ENCODE measurements around the gene TCERG1L. TPM values are rescaled to one million over a fixed set of nuclear protein-coding genes. Genes with fewer than 3 reads are reported as not detected.

Gene TCERG1L
- total RNA-seq, 1 donor from 2014 or later = not detected

GRCh38 chr10:131246089-131246488 lies 65.4 kb downstream of the TCERG1L start:
- TF ChIP-seq POLR2AphosphoS5 (IDR thresholded peaks at IDR 0.05; ENCODE audit: insufficient read depth in 1 of 2, low read depth in 1 of 2) (no peak), POLR2A (IDR thresholded peaks at IDR 0.05) (no peak)
- TF ChIP-seq, protein P1, sequence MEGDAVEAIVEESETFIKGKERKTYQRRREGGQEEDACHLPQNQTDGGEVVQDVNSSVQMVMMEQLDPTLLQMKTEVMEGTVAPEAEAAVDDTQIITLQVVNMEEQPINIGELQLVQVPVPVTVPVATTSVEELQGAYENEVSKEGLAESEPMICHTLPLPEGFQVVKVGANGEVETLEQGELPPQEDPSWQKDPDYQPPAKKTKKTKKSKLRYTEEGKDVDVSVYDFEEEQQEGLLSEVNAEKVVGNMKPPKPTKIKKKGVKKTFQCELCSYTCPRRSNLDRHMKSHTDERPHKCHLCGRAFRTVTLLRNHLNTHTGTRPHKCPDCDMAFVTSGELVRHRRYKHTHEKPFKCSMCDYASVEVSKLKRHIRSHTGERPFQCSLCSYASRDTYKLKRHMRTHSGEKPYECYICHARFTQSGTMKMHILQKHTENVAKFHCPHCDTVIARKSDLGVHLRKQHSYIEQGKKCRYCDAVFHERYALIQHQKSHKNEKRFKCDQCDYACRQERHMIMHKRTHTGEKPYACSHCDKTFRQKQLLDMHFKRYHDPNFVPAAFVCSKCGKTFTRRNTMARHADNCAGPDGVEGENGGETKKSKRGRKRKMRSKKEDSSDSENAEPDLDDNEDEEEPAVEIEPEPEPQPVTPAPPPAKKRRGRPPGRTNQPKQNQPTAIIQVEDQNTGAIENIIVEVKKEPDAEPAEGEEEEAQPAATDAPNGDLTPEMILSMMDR (IDR thresholded peaks at IDR 0.05) = no peak
- no peaks in the 10 kb centered on the region for H3K27me3 ChIP-seq
- intact Hi-C loops (cut with DNase I) = no loop called here

DNA sequence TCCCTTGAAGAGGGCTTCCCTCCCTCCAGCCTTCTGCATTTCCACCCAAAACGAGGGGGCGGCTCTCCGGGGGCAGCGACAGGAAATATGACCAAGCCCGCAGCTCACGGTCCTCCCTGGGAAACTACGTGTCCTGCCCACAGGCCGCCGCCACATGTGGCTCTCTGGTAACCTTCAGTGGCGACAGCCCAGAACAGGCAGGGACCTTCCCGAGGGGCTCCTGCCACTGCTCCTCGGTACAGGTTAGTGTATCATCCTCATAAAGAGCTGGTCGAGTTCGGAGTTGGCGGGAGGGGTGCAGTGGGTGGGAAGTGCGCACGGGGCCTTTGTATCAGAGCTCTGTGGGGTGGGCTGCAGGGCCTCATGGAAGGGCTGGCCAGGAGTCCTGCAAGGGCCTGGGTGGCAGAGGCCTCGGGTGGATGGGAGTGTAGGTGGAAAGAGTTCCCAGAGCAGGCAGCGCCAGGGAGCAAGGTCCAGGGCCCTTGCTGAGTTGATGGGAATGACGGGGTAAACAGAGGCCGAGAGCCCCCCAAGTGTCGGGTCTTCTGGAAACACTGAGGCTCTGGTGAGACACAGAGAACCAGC lies 66.0 kb downstream of the TCERG1L start:
- H3K27me3 ChIP-seq = no peaks in the 10 kb centered on the region
- TF ChIP-seq POLR2A (IDR thresholded peaks at IDR 0.05) (no peak), POLR2AphosphoS5 (IDR thresholded peaks at IDR 0.05; ENCODE audit: insufficient read depth in 1 of 2, low read depth in 1 of 2) (no peak)
- TF ChIP-seq, protein P1 (IDR thresholded peaks at IDR 0.05) = no peak
- intact Hi-C loops (cut with DNase I) = no loop called here
- DNase-seq (ENCODE audit: extremely low spot score in 2 of 2) = no peak
- H3K4me3 ChIP-seq = no peak overlapping the region
- H3K27ac ChIP-seq = no peak overlapping the region
- H3K4me1 ChIP-seq = no peaks in the 10 kb centered on the region
- no peaks in the 10 kb centered on the region for H3K36me3 ChIP-seq
- H3K9me3 ChIP-seq = no peaks in the 10 kb centered on the region

More at GRCh38 chr10:131246089-131246488, 65.4 kb downstream of the TCERG1L start:
- DNase-seq (ENCODE audit: extremely low spot score in 2 of 2) = no peak
- Histone ChIP-seq H3K4me1 (no peaks in the 10 kb centered on the region), H3K4me3 (no peak overlapping the region), H3K9me3 (no peaks in the 10 kb centered on the region), H3K36me3 (no peaks in the 10 kb centered on the region), H3K27ac (no peak overlapping the region)

DNA sequence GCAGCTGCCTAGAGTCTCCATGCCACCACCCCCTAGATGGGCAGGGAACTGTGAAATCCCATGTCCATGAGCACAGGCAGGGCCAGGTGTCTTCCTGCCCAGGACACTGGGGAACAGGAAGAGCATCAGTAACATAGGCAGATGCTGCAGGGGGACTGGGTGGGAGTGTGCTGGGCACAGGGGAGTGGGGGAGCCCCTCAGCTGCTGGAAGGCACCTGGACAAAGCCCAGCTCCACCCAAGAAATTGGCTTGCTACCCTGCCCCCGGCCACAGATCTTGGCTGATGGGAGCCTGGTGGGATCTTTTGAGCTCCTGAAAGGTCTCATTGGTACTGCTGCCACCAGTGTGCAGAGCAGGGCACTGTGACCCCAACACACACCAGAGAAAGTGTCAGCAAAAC lies 66.7 kb downstream of the TCERG1L start:
- Histone ChIP-seq H3K27ac (no peak overlapping the region), H3K9me3 (no peaks in the 10 kb centered on the region), H3K4me3 (no peak overlapping the region), H3K27me3 (no peaks in the 10 kb centered on the region), H3K4me1 (no peaks in the 10 kb centered on the region), H3K36me3 (no peaks in the 10 kb centered on the region)
- intact Hi-C loops (cut with DNase I) = no loop called here
- TF ChIP-seq, protein P1 (IDR thresholded peaks at IDR 0.05) = no peak
- TF ChIP-seq POLR2AphosphoS5 (IDR thresholded peaks at IDR 0.05; ENCODE audit: insufficient read depth in 1 of 2, low read depth in 1 of 2) (no peak), POLR2A (IDR thresholded peaks at IDR 0.05) (no peak)
- DNase-seq (ENCODE audit: extremely low spot score in 2 of 2) = no peak

GRCh38 chr10:131243076-131243475 lies 68.4 kb downstream of the TCERG1L start:
- intact Hi-C loops (cut with DNase I) = no loop called here
- Histone ChIP-seq H3K4me1 (no peaks in the 10 kb centered on the region), H3K4me3 (no peak overlapping the region), H3K27ac (no peak overlapping the region), H3K9me3 (no peaks in the 10 kb centered on the region), H3K36me3 (no peaks in the 10 kb centered on the region), H3K27me3 (no peaks in the 10 kb centered on the region)
- TF ChIP-seq POLR2A (IDR thresholded peaks at IDR 0.05) (no peak), POLR2AphosphoS5 (IDR thresholded peaks at IDR 0.05; ENCODE audit: insufficient read depth in 1 of 2, low read depth in 1 of 2) (no peak)
- TF ChIP-seq, protein P1 (IDR thresholded peaks at IDR 0.05) = no peak
- no peak for DNase-seq (ENCODE audit: extremely low spot score in 2 of 2)

GRCh38 chr10:131242007-131242406 lies 69.5 kb downstream of the TCERG1L start:
- Histone ChIP-seq H3K4me1 (no peaks in the 10 kb centered on the region), H3K36me3 (no peaks in the 10 kb centered on the region), H3K27me3 (no peaks in the 10 kb centered on the region), H3K4me3 (no peak overlapping the region), H3K9me3 (no peaks in the 10 kb centered on the region), H3K27ac (no peak overlapping the region)
- no peak for DNase-seq (ENCODE audit: extremely low spot score in 2 of 2)
- intact Hi-C loops (cut with DNase I) = no loop called here
- TF ChIP-seq POLR2AphosphoS5 (IDR thresholded peaks at IDR 0.05; ENCODE audit: insufficient read depth in 1 of 2, low read depth in 1 of 2) (no peak), POLR2A (IDR thresholded peaks at IDR 0.05) (no peak)
- TF ChIP-seq, protein P1 (IDR thresholded peaks at IDR 0.05) = no peak
